Measurements from ENCODE around the gene CDK5R2.
"Not testable (repeated sequence)": the region's sequence is repeated elsewhere in the genome, so short reads cannot be mapped to it uniquely, and the experiment has no call there.

Gene CDK5R2

DNA sequence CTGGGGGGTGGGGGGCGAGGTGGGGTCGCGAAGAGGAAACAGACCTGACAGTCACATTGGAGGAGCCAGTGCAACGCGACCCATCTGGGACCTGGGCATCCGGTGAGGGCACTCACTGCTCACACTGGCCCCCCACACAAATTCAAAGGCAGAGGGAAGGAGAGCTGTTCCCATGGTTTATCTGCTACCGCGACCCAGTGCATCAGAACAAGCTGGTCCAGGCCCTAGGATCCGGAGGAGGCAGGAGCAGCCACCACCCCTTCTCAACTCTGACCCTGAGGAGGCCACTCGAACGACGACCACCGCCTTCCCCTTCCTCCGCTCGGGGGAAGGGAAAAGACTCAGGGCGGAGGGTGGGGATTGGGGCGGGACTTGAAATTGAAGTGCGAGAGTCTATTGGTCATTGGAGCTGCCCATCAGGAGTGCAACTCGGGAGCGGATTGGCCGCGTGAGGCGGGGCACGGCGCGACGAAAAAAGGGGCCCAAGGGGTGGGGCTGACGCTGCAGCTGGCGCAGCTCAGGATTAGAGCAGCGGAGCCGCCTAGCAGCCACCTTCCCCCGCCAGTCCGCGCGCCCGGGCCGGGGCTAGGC lies at the start of gene CDK5R2:
Gene CDK5R2 (plus strand): TSS at position 526 of the 591 bp plus-strand sequence. CDS start 155 bp downstream, outside the sequence.
- DNase-seq = peak; percentile 76

DNA sequence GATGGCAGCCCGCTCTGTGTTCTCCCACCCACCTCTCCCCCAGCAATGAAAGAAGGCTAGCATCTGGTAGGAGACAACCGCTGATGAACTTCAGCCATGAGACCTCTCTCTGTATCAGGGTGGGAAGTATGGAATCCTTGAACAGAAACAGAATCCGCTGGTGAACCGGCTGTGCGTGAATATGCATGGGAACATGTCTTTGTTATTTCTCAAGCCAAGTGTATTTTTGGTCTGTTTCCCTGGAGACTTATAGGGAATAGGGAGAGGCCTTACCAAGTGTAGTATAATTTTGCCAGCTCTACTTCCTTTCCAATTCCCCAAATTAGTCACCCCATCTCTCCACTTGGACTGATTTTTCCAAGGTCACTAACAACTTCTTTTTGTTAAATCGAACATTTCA lies 48.7 kb upstream of the CDK5R2 start:
- no peak for DNase-seq

- DNase-seq = no peak
Observed at GRCh38 chr2:218920504-218920903, 39.0 kb upstream of the CDK5R2 start.

DNA sequence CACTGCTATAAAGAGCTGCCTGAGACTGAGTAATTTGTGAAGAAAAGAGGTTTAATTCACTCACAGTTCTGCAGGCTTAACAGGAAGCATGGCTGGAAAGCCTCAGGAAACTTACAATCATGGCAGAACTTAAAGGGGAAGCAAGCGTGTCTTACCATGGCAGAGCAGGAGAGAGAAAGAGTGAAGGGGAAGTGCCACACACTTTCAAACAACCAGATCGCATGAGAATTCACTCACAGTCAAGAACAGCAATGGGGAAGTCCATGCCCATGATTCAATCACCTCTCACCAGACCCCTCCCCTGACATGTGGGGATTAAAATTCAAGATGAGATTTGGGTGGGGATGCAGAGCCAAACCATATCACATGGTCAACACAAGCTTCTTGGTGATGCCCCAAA lies 34.7 kb upstream of the CDK5R2 start:
- no peak for DNase-seq

GRCh38 chr2:218925434-218925833 lies 34.0 kb upstream of the CDK5R2 start:
- no peak for DNase-seq

DNA sequence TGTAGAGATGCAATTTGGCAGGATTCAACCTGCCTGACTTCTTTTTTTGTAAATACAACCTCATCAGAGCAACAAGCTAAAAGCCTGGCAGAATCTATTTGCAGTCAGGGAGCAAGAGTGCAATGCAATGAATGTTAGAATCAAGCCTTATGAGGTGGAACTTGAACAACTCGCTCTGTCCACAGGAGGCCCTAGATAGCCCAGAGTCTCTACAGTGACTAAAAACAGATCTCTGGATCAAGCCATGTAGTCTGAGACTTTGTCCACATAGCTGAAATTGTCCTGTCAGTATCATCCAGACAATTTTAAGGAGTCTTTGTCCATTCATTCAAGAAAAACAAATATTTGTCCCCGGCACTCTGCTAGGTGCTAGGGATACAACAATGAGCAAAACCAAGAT lies 32.0 kb upstream of the CDK5R2 start:
- DNase-seq = no peak

GRCh38 chr2:218927876-218928275 lies 31.6 kb upstream of the CDK5R2 start:
- DNase-seq = no peak

GRCh38 chr2:218930488-218930887 lies 29.0 kb upstream of the CDK5R2 start:
- DNase-seq = not testable (repeated sequence)

GRCh38 chr2:218931751-218932150 lies 27.7 kb upstream of the CDK5R2 start:
- not testable (repeated sequence) for DNase-seq

GRCh38 chr2:218944759-218945404 lies 14.6 kb upstream of the CDK5R2 start:
- no peak for DNase-seq

GRCh38 chr2:218946621-218947020 lies 12.8 kb upstream of the CDK5R2 start:
- no peak for DNase-seq

DNA sequence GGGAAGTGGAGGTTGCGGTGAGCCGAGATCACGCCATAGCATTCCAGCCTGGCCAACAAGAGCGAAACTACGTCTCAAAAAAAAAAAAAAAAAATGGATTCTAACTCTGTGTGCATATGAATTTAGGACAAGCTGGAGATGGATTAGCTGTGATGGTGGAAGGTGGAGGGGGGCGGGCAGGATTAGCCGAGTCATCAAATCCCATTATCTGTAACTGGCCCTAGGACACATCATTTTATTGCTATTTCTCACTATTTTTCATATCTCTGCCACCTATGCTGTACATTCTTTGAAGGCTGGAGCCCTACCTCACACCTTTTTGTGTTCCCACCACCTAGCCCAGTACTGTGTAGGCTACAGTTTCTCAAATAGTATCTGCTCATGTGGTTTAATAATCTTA lies 7.3 kb upstream of the CDK5R2 start:
- no peak for DNase-seq

- DNase-seq = no peak
Observed at GRCh38 chr2:218953366-218953954, 6.0 kb upstream of the CDK5R2 start.

- no peak for DNase-seq
Observed at GRCh38 chr2:218954541-218955300, 4.7 kb upstream of the CDK5R2 start.

- DNase-seq = no peak
Observed at GRCh38 chr2:218956039-218956438, 3.4 kb upstream of the CDK5R2 start.

DNA sequence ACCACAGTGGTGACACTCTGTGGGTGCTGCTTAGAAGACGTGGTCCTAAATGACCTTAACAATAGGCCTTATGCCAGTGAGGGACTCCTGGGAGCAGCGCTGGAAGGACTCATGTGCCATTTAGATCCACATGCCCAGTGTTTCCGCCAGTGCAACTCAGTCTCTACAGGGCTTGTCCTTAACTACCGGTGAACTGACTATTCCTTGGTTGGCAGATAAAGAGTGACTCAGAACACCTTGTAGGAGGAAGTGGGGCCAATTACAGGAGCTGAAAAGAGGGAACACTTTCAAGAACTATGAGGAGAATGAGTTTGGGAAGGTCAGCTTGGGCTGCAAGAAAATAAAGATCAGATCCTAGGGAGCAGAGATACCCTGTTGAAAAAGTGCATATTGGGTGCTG lies 1.8 kb upstream of the CDK5R2 start:
- no peak for DNase-seq

GRCh38 chr2:218958276-218958675 lies 1.2 kb upstream of the CDK5R2 start:
- no peak for DNase-seq

DNA sequence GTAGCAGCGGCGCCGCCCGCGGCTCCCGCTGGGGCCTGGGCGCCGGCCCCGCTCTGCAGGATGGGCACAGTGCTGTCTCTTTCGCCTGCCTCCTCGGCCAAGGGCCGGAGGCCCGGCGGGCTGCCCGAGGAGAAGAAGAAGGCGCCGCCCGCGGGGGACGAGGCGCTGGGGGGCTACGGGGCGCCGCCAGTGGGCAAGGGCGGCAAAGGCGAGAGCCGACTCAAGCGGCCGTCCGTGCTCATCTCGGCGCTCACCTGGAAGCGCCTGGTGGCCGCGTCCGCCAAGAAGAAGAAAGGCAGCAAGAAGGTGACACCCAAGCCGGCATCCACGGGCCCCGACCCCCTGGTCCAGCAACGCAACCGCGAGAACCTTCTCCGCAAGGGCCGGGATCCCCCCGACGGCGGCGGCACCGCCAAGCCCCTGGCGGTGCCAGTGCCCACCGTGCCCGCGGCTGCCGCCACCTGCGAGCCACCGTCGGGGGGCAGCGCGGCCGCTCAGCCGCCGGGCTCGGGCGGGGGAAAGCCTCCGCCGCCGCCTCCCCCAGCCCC lies 369 bp downstream of the CDK5R2 start:
- no peak for DNase-seq

DNA sequence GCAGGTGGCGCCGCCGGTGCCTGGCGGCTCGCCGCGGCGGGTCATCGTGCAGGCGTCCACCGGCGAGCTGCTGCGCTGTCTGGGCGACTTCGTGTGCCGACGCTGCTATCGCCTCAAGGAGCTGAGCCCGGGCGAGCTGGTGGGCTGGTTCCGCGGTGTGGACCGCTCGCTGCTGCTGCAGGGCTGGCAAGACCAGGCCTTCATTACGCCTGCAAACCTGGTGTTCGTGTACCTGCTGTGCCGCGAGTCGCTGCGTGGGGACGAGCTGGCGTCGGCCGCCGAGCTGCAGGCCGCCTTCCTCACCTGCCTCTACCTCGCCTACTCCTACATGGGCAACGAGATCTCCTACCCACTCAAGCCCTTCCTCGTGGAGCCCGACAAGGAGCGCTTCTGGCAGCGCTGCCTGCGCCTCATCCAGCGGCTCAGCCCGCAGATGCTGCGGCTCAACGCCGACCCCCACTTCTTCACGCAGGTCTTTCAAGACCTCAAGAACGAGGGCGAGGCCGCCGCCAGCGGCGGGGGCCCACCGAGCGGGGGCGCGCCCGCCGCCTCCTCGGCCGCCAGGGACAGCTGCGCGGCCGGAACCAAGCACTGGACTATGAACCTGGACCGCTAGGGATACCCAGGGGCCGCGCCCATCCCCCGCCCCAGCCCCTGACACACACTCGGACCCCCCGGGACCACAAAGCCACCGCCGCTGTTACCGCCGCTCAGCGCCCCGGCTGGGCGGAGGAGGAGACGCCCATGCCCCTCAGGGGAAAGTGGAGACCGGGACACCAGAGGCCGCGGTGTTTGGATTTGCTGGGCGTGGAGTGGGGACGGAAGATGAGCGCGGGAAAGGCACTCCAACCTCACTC lies 1.1 kb downstream of the CDK5R2 start:
- DNase-seq = no peak

DNA sequence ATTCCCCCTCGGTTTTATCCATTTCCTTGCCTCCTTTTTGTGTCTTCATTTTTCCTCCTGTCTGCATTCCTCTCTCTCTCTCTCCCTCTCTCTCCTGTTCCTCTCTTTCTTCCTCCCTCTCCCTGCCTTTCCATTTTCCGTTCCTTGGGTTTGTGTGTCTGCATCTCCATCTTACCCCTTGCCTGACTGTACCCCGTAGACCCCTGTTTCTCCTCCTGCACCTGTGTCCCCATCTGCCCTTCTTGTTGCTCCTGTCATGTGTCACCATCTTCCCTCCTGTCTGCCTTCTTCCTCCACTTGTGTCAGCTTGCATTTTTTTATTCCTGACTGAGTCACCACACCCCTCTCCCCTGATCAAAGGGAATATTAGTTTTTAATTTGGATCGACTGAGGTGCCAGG lies 1.8 kb downstream of the CDK5R2 start:
- no peak for DNase-seq

GRCh38 chr2:218961651-218962570 lies 2.4 kb downstream of the CDK5R2 start:
- no peak for DNase-seq

Data from NCI-H2107 (cell line).